HG03520 (cell line): ENCODE data around the gene PTPRG.

Experiments
- ATAC-seq: cut with Tn5 transposase; IDR thresholded peaks from one replicate; pipeline ENCODE4 v1.9.1; 2021; ENCODE audit warnings: mild to moderate bottlenecking, moderate library complexity; ENCODE audit not compliant: unreplicated experiment

The PTPRG gene

GRCh38 chr3:61789861-61790260 lies 228.5 kb downstream of the PTPRG start:
- no peak for ATAC-seq

GRCh38 chr3:61790411-61790810 lies 229.0 kb downstream of the PTPRG start:
- no peak for ATAC-seq

- no peak for ATAC-seq
Observed at GRCh38 chr3:61793056-61793455, 231.7 kb downstream of the PTPRG start.

GRCh38 chr3:61793521-61793920 lies 232.2 kb downstream of the PTPRG start:
- ATAC-seq: no peak

GRCh38 chr3:61794341-61794740 lies 233.0 kb downstream of the PTPRG start:
- no peak for ATAC-seq

- ATAC-seq: no peak
Observed at GRCh38 chr3:61794961-61795360, 233.6 kb downstream of the PTPRG start.

GRCh38 chr3:61796088-61796680 lies 234.8 kb downstream of the PTPRG start:
- no peak for ATAC-seq

- ATAC-seq: no peak
Observed at GRCh38 chr3:61796911-61797310, 235.5 kb downstream of the PTPRG start.

- ATAC-seq: no peak
Observed at GRCh38 chr3:61802772-61803171, 241.4 kb downstream of the PTPRG start.

- ATAC-seq: no peak
Observed at GRCh38 chr3:61803983-61804382, 242.6 kb downstream of the PTPRG start.

- ATAC-seq: no peak
Observed at GRCh38 chr3:61804782-61805181, 243.4 kb downstream of the PTPRG start.

GRCh38 chr3:61805510-61806080 lies 244.2 kb downstream of the PTPRG start:
- ATAC-seq: no peak

GRCh38 chr3:61806810-61807209 lies 245.4 kb downstream of the PTPRG start:
- ATAC-seq: no peak

- no peak for ATAC-seq
Observed at GRCh38 chr3:61807865-61808276, 246.5 kb downstream of the PTPRG start.

GRCh38 chr3:61808526-61808925 lies 247.2 kb downstream of the PTPRG start:
- ATAC-seq: no peak

GRCh38 chr3:61808999-61809398 lies 247.6 kb downstream of the PTPRG start:
- ATAC-seq: no peak

GRCh38 chr3:61809879-61810278 lies 248.5 kb downstream of the PTPRG start:
- ATAC-seq: no peak

- ATAC-seq: no peak
Observed at GRCh38 chr3:61810953-61811497, 249.7 kb downstream of the PTPRG start.

GRCh38 chr3:61811652-61812051 lies 250.3 kb downstream of the PTPRG start:
- ATAC-seq: no peak

GRCh38 chr3:61812085-61812484 lies 250.7 kb downstream of the PTPRG start:
- ATAC-seq: no peak

- ATAC-seq: no peak
Observed at GRCh38 chr3:61812517-61812916, 251.1 kb downstream of the PTPRG start.

- no peak for ATAC-seq
Observed at GRCh38 chr3:61813636-61814035, 252.3 kb downstream of the PTPRG start.

- no peak for ATAC-seq
Observed at GRCh38 chr3:61814674-61815073, 253.3 kb downstream of the PTPRG start.
